ENCODE measurements around the gene RNU1-2.
"Not testable (repeated sequence)": the region's sequence is repeated elsewhere in the genome, so short reads cannot be mapped to it uniquely, and the experiment has no call there.

RNU1-2 gene

GRCh38 chr1:16898298-16898697, 2.5 kb downstream of the RNU1-2 start:
- H3K9me3 Mint-ChIP-seq, H3K27ac Mint-ChIP-seq, H3K27me3 Mint-ChIP-seq, H3K4me3 Mint-ChIP-seq, ATAC-seq, DNase-seq: not testable (repeated sequence)
- H3K4me1 Mint-ChIP-seq, result peaks cover 50% of the 10 kb centered on the region

GRCh38 chr1:16899020-16899419, 3.2 kb downstream of the RNU1-2 start:
- not testable (repeated sequence) for ATAC-seq, H3K27me3 Mint-ChIP-seq, H3K4me3 Mint-ChIP-seq, DNase-seq, H3K9me3 Mint-ChIP-seq
- Mint-ChIP-seq H3K4me1 (peaks cover 50% of the 10 kb centered on the region), H3K27ac (peak overlapping the region in 1 of 2 donors; percentile 45)

- H3K27ac Mint-ChIP-seq, result no peak overlapping the region
- H3K27me3 Mint-ChIP-seq, result no peaks in the 10 kb centered on the region
- DNase-seq, result no peak
- peak overlapping the region in 1 of 2 donors; percentile 41 for H3K4me3 Mint-ChIP-seq
- no peaks in the 10 kb centered on the region for H3K9me3 Mint-ChIP-seq
- no peak for ATAC-seq
- peaks cover 41% of the 10 kb centered on the region for H3K4me1 Mint-ChIP-seq
Measured at GRCh38 chr1:16900751-16901150, 5.0 kb downstream of the RNU1-2 start.

GRCh38 chr1:16901371-16901770, 5.6 kb downstream of the RNU1-2 start:
- Mint-ChIP-seq H3K4me1 (peaks cover 35% of the 10 kb centered on the region), H3K4me3 (peak overlapping the region in 1 of 2 donors; percentile 16)
- not testable (repeated sequence) for ATAC-seq, DNase-seq, H3K27ac Mint-ChIP-seq, H3K9me3 Mint-ChIP-seq, H3K27me3 Mint-ChIP-seq

GRCh38 chr1:16903054-16903453, 7.3 kb downstream of the RNU1-2 start:
- H3K27me3 Mint-ChIP-seq, result no peaks in the 10 kb centered on the region
- H3K4me1 Mint-ChIP-seq, result peaks cover 22% of the 10 kb centered on the region
- no peak for DNase-seq
- peak overlapping the region; percentile 55 to 86 for H3K27ac Mint-ChIP-seq
- peak overlapping the region; percentile 62 to 66 for H3K4me3 Mint-ChIP-seq
- no peaks in the 10 kb centered on the region for H3K9me3 Mint-ChIP-seq
- no peak for ATAC-seq

GRCh38 chr1:16903458-16903796, 7.6 kb downstream of the RNU1-2 start:
- DNase-seq, result no peak
- Mint-ChIP-seq H3K27ac (no peak overlapping the region), H3K4me1 (peaks cover 23% of the 10 kb centered on the region), H3K27me3 (no peaks in the 10 kb centered on the region), H3K4me3 (peak overlapping the region in 1 of 2 donors; percentile 66), H3K9me3 (no peaks in the 10 kb centered on the region)
- no peak for ATAC-seq

GRCh38 chr1:16904560-16905109, 8.9 kb downstream of the RNU1-2 start:
- peak; percentile 97 to 100 for DNase-seq
- H3K4me3 Mint-ChIP-seq, result no peak overlapping the region
- no peaks in the 10 kb centered on the region for H3K27me3 Mint-ChIP-seq
- peak; percentile 97 for ATAC-seq
- no peak overlapping the region for H3K27ac Mint-ChIP-seq
- no peaks in the 10 kb centered on the region for H3K9me3 Mint-ChIP-seq
- H3K4me1 Mint-ChIP-seq, result peaks cover 23% of the 10 kb centered on the region

- no peaks in the 10 kb centered on the region for H3K27me3 Mint-ChIP-seq
- H3K9me3 Mint-ChIP-seq, result no peaks in the 10 kb centered on the region
- ATAC-seq (peak; percentile 91), DNase-seq (peak; percentile 36 to 72)
- H3K4me3 Mint-ChIP-seq, result no peak overlapping the region
- H3K27ac Mint-ChIP-seq, result no peak overlapping the region
- H3K4me1 Mint-ChIP-seq, result peaks cover 23% of the 10 kb centered on the region
Measured at GRCh38 chr1:16905110-16905867, 9.5 kb downstream of the RNU1-2 start.

- H3K4me3 Mint-ChIP-seq, result no peak overlapping the region
- no peaks in the 10 kb centered on the region for H3K27me3 Mint-ChIP-seq
- no peak for ATAC-seq
- H3K9me3 Mint-ChIP-seq, result no peaks in the 10 kb centered on the region
- H3K27ac Mint-ChIP-seq, result no peak overlapping the region
- DNase-seq, result no peak
- H3K4me1 Mint-ChIP-seq, result peaks cover 16% of the 10 kb centered on the region
Measured at GRCh38 chr1:16905868-16906702, 10.3 kb downstream of the RNU1-2 start.

- DNase-seq, result no peak
- Mint-ChIP-seq H3K4me3 (no peak overlapping the region), H3K4me1 (peaks cover 10% of the 10 kb centered on the region), H3K9me3 (no peaks in the 10 kb centered on the region), H3K27me3 (no peaks in the 10 kb centered on the region), H3K27ac (peak overlapping the region in 1 of 2 donors; percentile 51)
- no peak for ATAC-seq
Measured at GRCh38 chr1:16906873-16907272, 11.1 kb downstream of the RNU1-2 start.

GRCh38 chr1:16907870-16908758, 12.3 kb downstream of the RNU1-2 start:
- Mint-ChIP-seq H3K27me3 (no peaks in the 10 kb centered on the region), H3K4me3 (no peak overlapping the region), H3K4me1 (peaks cover 20% of the 10 kb centered on the region), H3K9me3 (no peaks in the 10 kb centered on the region), H3K27ac (no peak overlapping the region)
- ATAC-seq (no peak), DNase-seq (no peak)

- Mint-ChIP-seq H3K4me1 (peaks cover 48% of the 10 kb centered on the region), H3K4me3 (peak overlapping the region in 1 of 2 donors; percentile 10)
- ATAC-seq, DNase-seq, H3K27me3 Mint-ChIP-seq, H3K27ac Mint-ChIP-seq, H3K9me3 Mint-ChIP-seq: not testable (repeated sequence)
Measured at GRCh38 chr1:16911851-16912721, 16.3 kb downstream of the RNU1-2 start.

GRCh38 chr1:16912742-16913141, 17.0 kb downstream of the RNU1-2 start:
- ATAC-seq, H3K9me3 Mint-ChIP-seq, DNase-seq, H3K27ac Mint-ChIP-seq, H3K27me3 Mint-ChIP-seq: not testable (repeated sequence)
- peaks cover 48% of the 10 kb centered on the region for H3K4me1 Mint-ChIP-seq
- H3K4me3 Mint-ChIP-seq, result peak overlapping the region in 1 of 2 donors; percentile 98

GRCh38 chr1:16913181-16913832, 17.5 kb downstream of the RNU1-2 start:
- peak overlapping the region; percentile 74 to 98 for H3K4me3 Mint-ChIP-seq
- no peaks in the 10 kb centered on the region for H3K27me3 Mint-ChIP-seq
- ATAC-seq (no peak), DNase-seq (no peak)
- peaks cover 44% of the 10 kb centered on the region for H3K4me1 Mint-ChIP-seq
- no peaks in the 10 kb centered on the region for H3K9me3 Mint-ChIP-seq
- peak overlapping the region; percentile 19 to 82 for H3K27ac Mint-ChIP-seq
